Stimulated activated CD4-positive, alpha-beta T cell treated with anti-CD3 and anti-CD28 coated beads, Interleukin-1b, Interleukin-23, amount 100 ng/mL, for 24 hours (primary cell): ENCODE measurements around the gene BBS7.
A peak's percentile ranks its signal among the peaks of the same experiment; 100 is the strongest.

Source experiments
- DNase-seq, 4 experiments: peaks; one replicate each; pipeline ENCODE4 v3.0.0-alpha.2; 2020; ENCODE audit warnings: low read depth in 4 of 4, low spot score in 1 of 4

Gene BBS7

DNA sequence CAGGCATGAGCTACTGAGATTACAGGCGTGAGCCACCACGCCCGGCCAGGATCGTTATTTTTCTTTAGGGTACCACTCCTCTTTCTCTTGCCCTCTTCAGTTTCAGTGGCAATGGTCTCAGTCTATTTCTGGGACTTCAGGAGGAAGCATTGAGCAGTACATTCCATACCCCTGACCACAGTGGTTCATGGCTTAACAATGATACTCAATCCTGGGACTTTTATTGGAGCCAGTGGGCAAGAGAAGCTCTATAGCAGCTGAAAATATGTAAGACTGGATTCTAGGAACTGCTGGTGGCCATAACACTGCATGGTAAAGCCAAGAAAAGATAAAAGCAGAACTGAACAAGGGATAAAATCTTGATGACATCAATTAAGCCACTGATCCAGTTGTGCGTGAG lies 40.8 kb downstream of the BBS7 start:
- DNase-seq: no peak

GRCh38 chr4:121827853-121828252 lies 42.4 kb downstream of the BBS7 start:
- DNase-seq: no peak

DNA sequence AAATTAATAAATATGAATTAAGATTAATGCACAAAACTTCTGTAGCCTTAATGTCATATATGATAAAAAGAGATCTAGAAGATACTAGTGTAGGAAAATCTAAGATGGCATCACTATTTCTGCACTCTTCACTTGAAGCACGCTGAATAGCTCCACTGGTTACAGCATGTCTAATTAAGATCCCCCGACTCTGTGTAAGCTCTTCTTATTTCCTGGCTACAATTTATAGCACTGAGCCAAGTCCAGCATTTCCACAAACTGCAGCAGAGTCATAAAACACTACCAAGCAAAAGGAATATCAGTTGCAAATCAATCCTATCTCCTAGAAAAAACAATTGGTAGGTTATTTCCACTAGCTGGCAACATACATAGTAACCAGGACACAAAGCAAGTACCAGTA lies 45.3 kb downstream of the BBS7 start:
- no peak for DNase-seq

GRCh38 chr4:121824171-121824527 lies 46.1 kb downstream of the BBS7 start:
- DNase-seq: no peak

GRCh38 chr4:121823505-121824170 lies 46.6 kb downstream of the BBS7 start, which contains the start of gene CCNA2:
Gene CCNA2, minus strand, starts transcription at chr4:121823883. Its CDS starts 255 bp downstream, at chr4:121823628.
- peak; percentile 88 to 95 (median 92) for DNase-seq

- DNase-seq: peak in 1 of 4 experiments; percentile 19
Observed at GRCh38 chr4:121822796-121823504, 47.3 kb downstream of the BBS7 start.

DNA sequence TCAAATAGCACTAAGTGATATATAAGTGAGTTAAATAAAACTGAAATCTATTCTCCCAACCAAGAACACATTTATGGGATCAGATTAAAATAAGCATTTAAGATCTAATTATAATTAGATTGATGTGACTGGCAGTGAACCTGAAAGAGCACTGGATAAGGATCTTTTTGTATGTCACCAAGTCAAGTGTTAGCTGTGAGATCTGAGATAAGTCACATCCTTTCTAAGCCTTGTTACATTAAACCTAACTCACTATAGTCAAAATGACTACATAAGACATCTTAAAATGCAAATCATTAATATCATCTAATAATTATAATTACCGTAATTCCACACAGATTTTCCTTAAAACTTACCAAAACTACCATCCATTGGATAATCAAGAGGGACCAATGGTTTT lies 48.2 kb downstream of the BBS7 start:
- no peak for DNase-seq

DNA sequence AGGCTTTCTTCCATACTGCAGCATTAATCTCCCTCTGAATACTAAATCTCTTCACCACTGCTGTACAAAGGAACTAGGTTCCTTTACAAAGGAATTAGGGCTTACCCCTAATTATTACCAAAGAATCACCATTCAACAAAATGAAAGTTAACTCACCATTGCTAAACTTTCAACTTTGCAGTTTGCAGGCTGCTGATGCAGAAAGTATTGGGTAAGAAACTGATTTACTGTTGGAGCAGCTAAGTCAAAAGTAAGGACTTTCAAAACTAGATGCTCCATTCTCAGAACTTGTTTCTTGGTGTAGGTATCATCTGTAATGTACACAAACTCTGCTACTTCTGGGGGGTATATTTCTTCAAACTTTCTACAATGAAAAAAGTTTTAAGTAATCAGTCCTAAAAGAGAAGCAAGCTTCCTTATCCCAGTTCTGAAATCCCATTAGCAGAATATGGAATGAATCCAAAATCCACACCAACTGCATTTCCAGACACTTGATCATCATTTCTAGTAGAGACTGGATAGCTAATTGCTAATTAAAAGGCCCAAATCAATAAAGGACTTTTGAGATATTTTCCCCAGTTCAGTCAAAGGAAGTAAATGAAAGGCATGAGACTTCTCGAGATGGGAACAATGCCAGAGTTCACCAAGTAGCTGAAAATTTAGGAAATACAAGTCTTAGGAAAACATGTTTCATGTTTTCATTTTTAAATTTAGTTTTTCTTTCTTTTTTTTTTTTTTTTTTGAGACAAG lies 50.9 kb downstream of the BBS7 start:
- no peak for DNase-seq

DNA sequence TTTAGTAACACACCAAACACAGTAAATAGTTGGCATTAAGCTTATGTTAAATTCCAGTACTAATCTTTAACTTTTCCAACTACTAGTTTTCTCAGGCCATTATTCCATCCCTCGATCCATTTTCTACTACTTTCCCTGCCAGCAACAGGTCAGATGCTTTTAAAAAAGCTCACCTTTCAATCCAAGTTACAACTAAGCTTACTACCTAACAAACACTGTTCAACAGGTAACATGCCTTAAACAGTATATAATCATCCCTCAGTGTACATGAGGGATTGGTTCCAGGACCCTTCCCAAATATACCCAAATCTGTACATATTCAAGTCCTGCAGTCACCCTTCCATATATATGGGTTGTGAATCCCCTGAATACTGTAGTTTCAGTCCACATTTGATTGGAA lies 52.1 kb downstream of the BBS7 start:
- DNase-seq: no peak

GRCh38 chr4:121817701-121818100 lies 52.6 kb downstream of the BBS7 start:
- DNase-seq: no peak

- no peak for DNase-seq
Observed at GRCh38 chr4:121817006-121817405, 53.3 kb downstream of the BBS7 start.

GRCh38 chr4:121814756-121815155 lies 55.5 kb downstream of the BBS7 start:
- no peak for DNase-seq

DNA sequence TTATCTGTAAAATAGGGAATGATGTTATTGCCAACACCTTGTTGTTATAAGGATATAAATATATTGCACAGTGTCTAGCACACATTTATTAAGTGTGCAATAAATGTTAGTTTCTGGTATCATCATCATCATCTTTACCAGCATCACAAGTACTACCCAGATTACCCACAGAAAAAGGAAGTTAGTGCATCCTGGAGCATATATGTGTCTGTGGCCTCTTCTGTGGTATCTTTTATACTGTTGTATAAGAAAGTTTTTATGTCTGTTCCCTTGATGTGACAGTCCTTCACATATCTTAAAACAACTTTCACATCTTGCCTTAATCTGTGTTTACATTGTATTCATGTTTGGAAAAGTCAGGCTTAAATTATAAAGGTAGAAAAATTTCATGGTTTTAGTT lies 59.2 kb downstream of the BBS7 start:
- DNase-seq: no peak

DNA sequence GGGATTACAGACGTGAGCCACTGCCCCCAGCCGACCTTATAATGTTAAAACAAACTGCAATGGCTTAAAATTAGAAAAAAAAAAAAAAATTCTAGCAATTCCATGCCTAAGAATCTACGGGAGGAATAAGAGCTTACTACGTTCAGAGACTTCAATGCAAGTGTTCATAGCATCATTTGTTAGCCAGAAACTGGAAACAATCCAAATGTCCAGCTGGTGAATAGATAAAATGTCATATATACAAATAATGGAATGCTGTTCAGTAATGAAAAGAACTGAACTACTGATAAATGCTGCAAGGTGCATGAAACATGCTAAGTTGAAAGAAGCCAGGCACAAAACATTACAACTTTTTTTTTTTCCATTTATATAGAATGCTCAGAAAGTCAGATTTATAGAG lies 63.9 kb downstream of the BBS7 start:
- no peak for DNase-seq

DNA sequence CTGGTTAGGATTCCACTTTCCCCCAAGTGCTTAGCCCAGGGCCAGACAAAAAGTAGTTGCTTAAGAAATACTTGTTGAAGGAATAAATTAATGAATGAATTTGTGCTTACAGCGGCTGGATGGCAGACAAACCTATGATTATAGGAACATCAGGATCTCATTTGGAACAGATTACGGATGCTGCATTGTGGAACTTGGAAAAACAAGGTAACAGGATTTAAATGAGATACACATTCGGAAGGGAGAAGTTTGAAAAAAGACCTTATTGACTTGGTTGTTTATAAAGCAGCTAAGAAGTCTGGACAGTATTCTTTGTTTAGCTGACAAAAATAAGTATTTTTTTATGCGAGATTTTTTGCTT lies 68.6 kb downstream of the BBS7 start:
- DNase-seq: no peak

GRCh38 chr4:121800961-121801714 lies 69.1 kb downstream of the BBS7 start, which contains the start of gene EXOSC9:
Gene EXOSC9, plus strand, starts transcription at chr4:121801323. Its CDS starts 102 bp downstream, at chr4:121801425.
- DNase-seq: peak; percentile 91 to 95 (median 93)

- DNase-seq: no peak
Observed at GRCh38 chr4:121800638-121800960, 69.7 kb downstream of the BBS7 start.

GRCh38 chr4:121799867-121800501 lies 70.3 kb downstream of the BBS7 start:
- no peak for DNase-seq

GRCh38 chr4:121799208-121799823 lies 71.0 kb downstream of the BBS7 start:
- no peak for DNase-seq

DNA sequence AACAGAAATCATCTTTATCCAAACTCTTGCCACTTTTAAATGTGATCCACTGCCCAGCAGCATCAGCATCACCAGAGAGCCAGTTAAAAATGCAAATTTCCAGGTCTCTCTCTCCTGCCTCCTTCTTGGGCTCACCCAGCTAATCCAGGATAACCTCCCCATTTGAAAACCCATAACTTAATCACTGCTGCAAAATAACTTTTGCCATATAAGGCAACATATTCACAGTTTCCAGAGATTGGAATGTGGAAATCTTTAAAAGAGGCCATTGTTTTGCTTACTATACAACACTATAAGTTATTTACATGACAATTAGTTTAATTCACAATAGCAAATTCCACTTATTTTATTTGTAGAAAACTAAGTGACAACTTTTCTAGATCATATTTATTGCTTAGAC lies 74.0 kb downstream of the BBS7 start:
- no peak for DNase-seq
